WTC11 (cell line): Measurements from ENCODE around the gene RPL41. TPM values are rescaled to one million over a fixed set of nuclear protein-coding genes. Genes with fewer than 3 reads are reported as not detected.

Source experiments
- CBFB ChIP-seq: sonication (generic); formaldehyde crosslinking; IDR thresholded peaks from 2 replicates; pipeline ENCODE4 v1.8.1; 2022; ENCODE audit warnings: mild to moderate bottlenecking, low read depth, missing genetic modification reagents
- ESRRA ChIP-seq: sonication (generic); formaldehyde crosslinking; IDR thresholded peaks from 2 replicates; pipeline ENCODE4 v1.8.1; 2022; ENCODE audit warnings: mild to moderate bottlenecking, missing genetic modification reagents, borderline replicate concordance
- ETV6 ChIP-seq: sonication (generic); formaldehyde crosslinking; IDR thresholded peaks from 2 replicates; pipeline ENCODE4 v1.8.1; 2022; ENCODE audit warnings: mild to moderate bottlenecking, missing genetic modification reagents
- GTF2I ChIP-seq: fragments of 250-450 bp; sonication (Bioruptor Pico); conservative IDR thresholded peaks from 2 replicates; pipeline ENCODE4 v1.4.0; 2021; ENCODE audit warnings: mild to moderate bottlenecking
- HMGA2 ChIP-seq: fragments of 250-450 bp; sonication (Bioruptor Pico); IDR thresholded peaks from 2 replicates; pipeline ENCODE4 v1.4.0; 2021; ENCODE audit warnings: mild to moderate bottlenecking, moderate library complexity
- JAZF1 ChIP-seq: fragments of 250-450 bp; sonication (Bioruptor Pico); IDR thresholded peaks from 2 replicates; pipeline ENCODE4 v1.9.0; 2021; ENCODE audit warnings: moderate library complexity, mild to moderate bottlenecking, inconsistent platforms
- NR2C2 ChIP-seq: sonication (generic); formaldehyde crosslinking; IDR thresholded peaks from 2 replicates; pipeline ENCODE4 v1.8.0; 2022; ENCODE audit warnings: mild to moderate bottlenecking, missing genetic modification reagents
- RELA ChIP-seq: sonication (generic); formaldehyde crosslinking; IDR thresholded peaks from 2 replicates; pipeline ENCODE4 v1.8.1; 2022; ENCODE audit warnings: missing genetic modification reagents, mild to moderate bottlenecking, borderline replicate concordance
- TP53 ChIP-seq: sonication (generic); formaldehyde crosslinking; IDR thresholded peaks from 2 replicates; pipeline ENCODE4 v1.8.1; 2023; ENCODE audit warnings: mild to moderate bottlenecking, missing genetic modification reagents
- ZNF317 ChIP-seq: sonication (generic); formaldehyde crosslinking; IDR thresholded peaks from 2 replicates; pipeline ENCODE4 v1.8.1; 2023; ENCODE audit warnings: low read depth, mild to moderate bottlenecking, moderate library complexity, missing genetic modification reagents, borderline replicate concordance
- ZNF416 ChIP-seq: fragments of 250-450 bp; sonication (Bioruptor Pico); IDR thresholded peaks from 2 replicates; pipeline ENCODE4 v1.9.0; 2021; ENCODE audit warnings: mild to moderate bottlenecking, inconsistent platforms
- ZNF423 ChIP-seq: fragments of 250-450 bp; sonication (Bioruptor Pico); IDR thresholded peaks from 2 replicates; pipeline ENCODE4 v2.1.2; 2022; ENCODE audit warnings: mild to moderate bottlenecking, moderate library complexity
- total RNA-seq: library from RNA; stranded (reverse); gene quantifications from 3 replicates; pipeline ENCODE4 v1.2.3, GENCODE V29; 2021
- TF ChIP-seq, protein P1 (sequence below): fragments of 250-450 bp; sonication (Bioruptor Pico); IDR thresholded peaks from 2 replicates; pipeline ENCODE4 v1.9.0; 2021; ENCODE audit warnings: mild to moderate bottlenecking, borderline replicate concordance
- TF ChIP-seq, protein P2 (sequence below): fragments of 250-450 bp; sonication (Bioruptor Pico); IDR thresholded peaks from 2 replicates; pipeline ENCODE4 v1.9.0; 2021; ENCODE audit warnings: moderate library complexity, mild to moderate bottlenecking, inconsistent platforms, borderline replicate concordance
- TF ChIP-seq, protein P3 (sequence below): sonication (generic); formaldehyde crosslinking; IDR thresholded peaks from 2 replicates; pipeline ENCODE4 v1.8.1; 2023; ENCODE audit warnings: mild to moderate bottlenecking, missing genetic modification reagents, moderate library complexity
- TF ChIP-seq, protein P4 (sequence below): fragments of 250-450 bp; sonication (Bioruptor Pico); conservative IDR thresholded peaks from 2 replicates; pipeline ENCODE4 v1.9.0; 2021; ENCODE audit warnings: mild to moderate bottlenecking
- TF ChIP-seq, protein P5 (sequence below): sonication (generic); formaldehyde crosslinking; IDR thresholded peaks from 2 replicates; pipeline ENCODE4 v1.8.1; 2023; ENCODE audit warnings: mild to moderate bottlenecking, missing genetic modification reagents, borderline replicate concordance
- TF ChIP-seq, protein P6 (sequence below): sonication (generic); formaldehyde crosslinking; IDR thresholded peaks from 2 replicates; pipeline ENCODE4 v1.8.1; 2022; ENCODE audit warnings: low read depth, mild to moderate bottlenecking, moderate library complexity, missing genetic modification reagents, borderline replicate concordance
- TF ChIP-seq, protein P7 (sequence below): sonication (generic); formaldehyde crosslinking; IDR thresholded peaks from 2 replicates; pipeline ENCODE4 v1.8.0; 2023; ENCODE audit warnings: mild to moderate bottlenecking, missing genetic modification reagents
- TF ChIP-seq, protein P8 (sequence below): sonication (generic); formaldehyde crosslinking; IDR thresholded peaks from 2 replicates; pipeline ENCODE4 v1.8.1; 2022; ENCODE audit warnings: mild to moderate bottlenecking, missing genetic modification reagents, moderate library complexity, borderline replicate concordance

RPL41 gene
- total RNA-seq, 1 experiment from 2014 or later: 4,004 TPM

DNA sequence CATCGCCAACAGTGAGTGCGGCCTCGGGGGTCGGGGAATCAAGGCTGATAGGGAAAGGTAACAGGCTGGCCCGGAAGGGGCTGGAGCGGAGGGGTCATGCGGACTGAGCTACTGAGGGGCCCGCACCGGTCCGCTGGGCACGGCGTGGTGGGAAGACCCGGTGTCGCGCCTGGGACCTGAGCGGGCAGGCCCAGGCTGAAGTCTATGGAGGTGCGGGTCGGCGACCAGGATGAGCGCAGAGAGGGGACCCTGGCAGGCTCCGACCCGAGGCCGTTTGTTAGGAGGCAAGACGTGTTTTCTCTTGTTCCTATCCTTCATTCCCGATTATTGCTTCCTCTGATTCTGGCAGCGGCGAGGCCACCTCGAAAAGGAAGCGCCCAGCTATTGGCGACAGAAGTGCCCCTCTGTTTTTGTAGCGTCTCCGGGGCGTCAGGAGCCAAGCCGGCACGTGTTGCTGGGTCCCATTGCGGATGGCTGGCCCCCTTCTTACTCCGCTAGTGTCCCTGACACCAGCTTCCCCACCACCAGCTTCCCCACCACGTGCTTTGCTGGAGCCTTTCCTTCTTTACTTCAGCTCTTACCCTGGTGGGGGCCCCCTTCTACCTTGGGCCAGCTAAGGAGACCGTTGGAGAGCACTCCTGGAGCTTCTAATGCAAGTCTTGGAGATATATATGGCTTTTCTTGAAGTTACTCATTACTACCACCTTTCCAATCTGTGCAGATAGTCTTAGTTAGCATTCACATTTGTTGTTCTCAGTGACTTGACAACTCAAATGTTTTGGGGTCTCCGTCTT lies 11.4 kb upstream of the RPL41 start (continued):
- TF ChIP-seq, protein P1, sequence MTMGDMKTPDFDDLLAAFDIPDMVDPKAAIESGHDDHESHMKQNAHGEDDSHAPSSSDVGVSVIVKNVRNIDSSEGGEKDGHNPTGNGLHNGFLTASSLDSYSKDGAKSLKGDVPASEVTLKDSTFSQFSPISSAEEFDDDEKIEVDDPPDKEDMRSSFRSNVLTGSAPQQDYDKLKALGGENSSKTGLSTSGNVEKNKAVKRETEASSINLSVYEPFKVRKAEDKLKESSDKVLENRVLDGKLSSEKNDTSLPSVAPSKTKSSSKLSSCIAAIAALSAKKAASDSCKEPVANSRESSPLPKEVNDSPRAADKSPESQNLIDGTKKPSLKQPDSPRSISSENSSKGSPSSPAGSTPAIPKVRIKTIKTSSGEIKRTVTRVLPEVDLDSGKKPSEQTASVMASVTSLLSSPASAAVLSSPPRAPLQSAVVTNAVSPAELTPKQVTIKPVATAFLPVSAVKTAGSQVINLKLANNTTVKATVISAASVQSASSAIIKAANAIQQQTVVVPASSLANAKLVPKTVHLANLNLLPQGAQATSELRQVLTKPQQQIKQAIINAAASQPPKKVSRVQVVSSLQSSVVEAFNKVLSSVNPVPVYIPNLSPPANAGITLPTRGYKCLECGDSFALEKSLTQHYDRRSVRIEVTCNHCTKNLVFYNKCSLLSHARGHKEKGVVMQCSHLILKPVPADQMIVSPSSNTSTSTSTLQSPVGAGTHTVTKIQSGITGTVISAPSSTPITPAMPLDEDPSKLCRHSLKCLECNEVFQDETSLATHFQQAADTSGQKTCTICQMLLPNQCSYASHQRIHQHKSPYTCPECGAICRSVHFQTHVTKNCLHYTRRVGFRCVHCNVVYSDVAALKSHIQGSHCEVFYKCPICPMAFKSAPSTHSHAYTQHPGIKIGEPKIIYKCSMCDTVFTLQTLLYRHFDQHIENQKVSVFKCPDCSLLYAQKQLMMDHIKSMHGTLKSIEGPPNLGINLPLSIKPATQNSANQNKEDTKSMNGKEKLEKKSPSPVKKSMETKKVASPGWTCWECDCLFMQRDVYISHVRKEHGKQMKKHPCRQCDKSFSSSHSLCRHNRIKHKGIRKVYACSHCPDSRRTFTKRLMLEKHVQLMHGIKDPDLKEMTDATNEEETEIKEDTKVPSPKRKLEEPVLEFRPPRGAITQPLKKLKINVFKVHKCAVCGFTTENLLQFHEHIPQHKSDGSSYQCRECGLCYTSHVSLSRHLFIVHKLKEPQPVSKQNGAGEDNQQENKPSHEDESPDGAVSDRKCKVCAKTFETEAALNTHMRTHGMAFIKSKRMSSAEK (CRISPR knock-in tag): no peak
- TF ChIP-seq, protein P2, sequence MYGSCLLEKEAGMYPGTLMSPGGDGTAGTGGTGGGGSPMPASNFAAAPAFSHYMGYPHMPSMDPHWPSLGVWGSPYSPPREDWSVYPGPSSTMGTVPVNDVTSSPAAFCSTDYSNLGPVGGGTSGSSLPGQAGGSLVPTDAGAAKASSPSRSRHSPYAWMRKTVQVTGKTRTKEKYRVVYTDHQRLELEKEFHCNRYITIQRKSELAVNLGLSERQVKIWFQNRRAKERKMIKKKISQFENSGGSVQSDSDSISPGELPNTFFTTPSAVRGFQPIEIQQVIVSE (CRISPR knock-in tag): no peak
- TF ChIP-seq NR2C2 (CRISPR knock-in tag): no peak
- TF ChIP-seq, protein P3, sequence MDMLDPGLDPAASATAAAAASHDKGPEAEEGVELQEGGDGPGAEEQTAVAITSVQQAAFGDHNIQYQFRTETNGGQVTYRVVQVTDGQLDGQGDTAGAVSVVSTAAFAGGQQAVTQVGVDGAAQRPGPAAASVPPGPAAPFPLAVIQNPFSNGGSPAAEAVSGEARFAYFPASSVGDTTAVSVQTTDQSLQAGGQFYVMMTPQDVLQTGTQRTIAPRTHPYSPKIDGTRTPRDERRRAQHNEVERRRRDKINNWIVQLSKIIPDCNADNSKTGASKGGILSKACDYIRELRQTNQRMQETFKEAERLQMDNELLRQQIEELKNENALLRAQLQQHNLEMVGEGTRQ: 0 out of 2 replicates have a peak, but pooled peaks have one; percentile 22
- TF ChIP-seq, protein P4, sequence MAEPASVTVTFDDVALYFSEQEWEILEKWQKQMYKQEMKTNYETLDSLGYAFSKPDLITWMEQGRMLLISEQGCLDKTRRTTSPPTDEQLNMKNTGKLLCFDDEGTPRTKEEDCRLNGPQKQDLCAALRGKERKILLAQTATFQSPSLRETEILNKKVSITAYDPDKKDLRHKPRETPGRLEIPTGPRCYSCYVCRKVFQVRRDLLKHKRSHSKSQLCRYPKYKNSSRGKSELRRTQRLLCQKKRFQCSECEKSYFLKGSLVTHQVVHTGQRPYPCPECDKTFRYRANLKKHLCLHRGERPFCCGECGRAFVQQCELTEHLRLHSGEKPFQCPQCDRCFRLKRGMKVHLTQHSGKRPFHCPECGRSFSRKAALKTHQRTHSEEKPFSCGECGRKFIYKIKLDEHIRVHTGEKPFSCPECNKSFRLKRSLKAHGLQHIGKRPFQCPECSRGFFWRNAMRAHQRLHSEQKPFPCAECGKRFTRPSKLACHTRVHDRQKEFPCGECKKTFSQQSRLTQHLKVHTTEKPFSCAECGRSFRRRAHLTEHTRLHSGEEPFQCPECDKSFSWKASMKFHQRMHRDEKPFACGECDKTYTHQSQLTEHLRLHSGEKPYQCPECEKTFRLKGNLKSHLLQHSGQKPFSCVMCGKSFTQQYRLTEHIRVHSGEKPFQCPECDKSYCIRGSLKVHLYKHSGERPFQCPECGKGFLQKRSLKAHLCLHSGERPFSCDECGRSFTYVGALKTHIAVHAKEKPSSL: no peak
- TF ChIP-seq CBFB (CRISPR knock-in tag): no peak
- no peak for TF ChIP-seq ZNF416
- TF ChIP-seq, protein P5, sequence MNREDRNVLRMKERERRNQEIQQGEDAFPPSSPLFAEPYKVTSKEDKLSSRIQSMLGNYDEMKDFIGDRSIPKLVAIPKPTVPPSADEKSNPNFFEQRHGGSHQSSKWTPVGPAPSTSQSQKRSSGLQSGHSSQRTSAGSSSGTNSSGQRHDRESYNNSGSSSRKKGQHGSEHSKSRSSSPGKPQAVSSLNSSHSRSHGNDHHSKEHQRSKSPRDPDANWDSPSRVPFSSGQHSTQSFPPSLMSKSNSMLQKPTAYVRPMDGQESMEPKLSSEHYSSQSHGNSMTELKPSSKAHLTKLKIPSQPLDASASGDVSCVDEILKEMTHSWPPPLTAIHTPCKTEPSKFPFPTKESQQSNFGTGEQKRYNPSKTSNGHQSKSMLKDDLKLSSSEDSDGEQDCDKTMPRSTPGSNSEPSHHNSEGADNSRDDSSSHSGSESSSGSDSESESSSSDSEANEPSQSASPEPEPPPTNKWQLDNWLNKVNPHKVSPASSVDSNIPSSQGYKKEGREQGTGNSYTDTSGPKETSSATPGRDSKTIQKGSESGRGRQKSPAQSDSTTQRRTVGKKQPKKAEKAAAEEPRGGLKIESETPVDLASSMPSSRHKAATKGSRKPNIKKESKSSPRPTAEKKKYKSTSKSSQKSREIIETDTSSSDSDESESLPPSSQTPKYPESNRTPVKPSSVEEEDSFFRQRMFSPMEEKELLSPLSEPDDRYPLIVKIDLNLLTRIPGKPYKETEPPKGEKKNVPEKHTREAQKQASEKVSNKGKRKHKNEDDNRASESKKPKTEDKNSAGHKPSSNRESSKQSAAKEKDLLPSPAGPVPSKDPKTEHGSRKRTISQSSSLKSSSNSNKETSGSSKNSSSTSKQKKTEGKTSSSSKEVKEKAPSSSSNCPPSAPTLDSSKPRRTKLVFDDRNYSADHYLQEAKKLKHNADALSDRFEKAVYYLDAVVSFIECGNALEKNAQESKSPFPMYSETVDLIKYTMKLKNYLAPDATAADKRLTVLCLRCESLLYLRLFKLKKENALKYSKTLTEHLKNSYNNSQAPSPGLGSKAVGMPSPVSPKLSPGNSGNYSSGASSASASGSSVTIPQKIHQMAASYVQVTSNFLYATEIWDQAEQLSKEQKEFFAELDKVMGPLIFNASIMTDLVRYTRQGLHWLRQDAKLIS (CRISPR knock-in tag): no peak
- no peak for TF ChIP-seq ESRRA (CRISPR knock-in tag)
- TF ChIP-seq GTF2I (CRISPR knock-in tag): no peak
- no peak for TF ChIP-seq ETV6 (CRISPR knock-in tag)
- no peak for TF ChIP-seq ZNF317 (CRISPR knock-in tag)
- no peak for TF ChIP-seq ZNF423
- TF ChIP-seq, protein P6, sequence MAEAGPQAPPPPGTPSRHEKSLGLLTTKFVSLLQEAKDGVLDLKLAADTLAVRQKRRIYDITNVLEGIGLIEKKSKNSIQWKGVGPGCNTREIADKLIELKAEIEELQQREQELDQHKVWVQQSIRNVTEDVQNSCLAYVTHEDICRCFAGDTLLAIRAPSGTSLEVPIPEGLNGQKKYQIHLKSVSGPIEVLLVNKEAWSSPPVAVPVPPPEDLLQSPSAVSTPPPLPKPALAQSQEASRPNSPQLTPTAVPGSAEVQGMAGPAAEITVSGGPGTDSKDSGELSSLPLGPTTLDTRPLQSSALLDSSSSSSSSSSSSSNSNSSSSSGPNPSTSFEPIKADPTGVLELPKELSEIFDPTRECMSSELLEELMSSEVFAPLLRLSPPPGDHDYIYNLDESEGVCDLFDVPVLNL (CRISPR knock-in tag): 0 out of 2 replicates have a peak, but pooled peaks have one; percentile 5
- 0 out of 2 replicates have a peak, but pooled peaks have one; percentile 15 for TF ChIP-seq TP53
- TF ChIP-seq RELA (CRISPR knock-in tag): no peak
- TF ChIP-seq, protein P7, sequence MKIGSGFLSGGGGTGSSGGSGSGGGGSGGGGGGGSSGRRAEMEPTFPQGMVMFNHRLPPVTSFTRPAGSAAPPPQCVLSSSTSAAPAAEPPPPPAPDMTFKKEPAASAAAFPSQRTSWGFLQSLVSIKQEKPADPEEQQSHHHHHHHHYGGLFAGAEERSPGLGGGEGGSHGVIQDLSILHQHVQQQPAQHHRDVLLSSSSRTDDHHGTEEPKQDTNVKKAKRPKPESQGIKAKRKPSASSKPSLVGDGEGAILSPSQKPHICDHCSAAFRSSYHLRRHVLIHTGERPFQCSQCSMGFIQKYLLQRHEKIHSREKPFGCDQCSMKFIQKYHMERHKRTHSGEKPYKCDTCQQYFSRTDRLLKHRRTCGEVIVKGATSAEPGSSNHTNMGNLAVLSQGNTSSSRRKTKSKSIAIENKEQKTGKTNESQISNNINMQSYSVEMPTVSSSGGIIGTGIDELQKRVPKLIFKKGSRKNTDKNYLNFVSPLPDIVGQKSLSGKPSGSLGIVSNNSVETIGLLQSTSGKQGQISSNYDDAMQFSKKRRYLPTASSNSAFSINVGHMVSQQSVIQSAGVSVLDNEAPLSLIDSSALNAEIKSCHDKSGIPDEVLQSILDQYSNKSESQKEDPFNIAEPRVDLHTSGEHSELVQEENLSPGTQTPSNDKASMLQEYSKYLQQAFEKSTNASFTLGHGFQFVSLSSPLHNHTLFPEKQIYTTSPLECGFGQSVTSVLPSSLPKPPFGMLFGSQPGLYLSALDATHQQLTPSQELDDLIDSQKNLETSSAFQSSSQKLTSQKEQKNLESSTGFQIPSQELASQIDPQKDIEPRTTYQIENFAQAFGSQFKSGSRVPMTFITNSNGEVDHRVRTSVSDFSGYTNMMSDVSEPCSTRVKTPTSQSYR (CRISPR knock-in tag): no peak
- no peak for TF ChIP-seq HMGA2 (CRISPR knock-in tag)
- TF ChIP-seq, protein P8, sequence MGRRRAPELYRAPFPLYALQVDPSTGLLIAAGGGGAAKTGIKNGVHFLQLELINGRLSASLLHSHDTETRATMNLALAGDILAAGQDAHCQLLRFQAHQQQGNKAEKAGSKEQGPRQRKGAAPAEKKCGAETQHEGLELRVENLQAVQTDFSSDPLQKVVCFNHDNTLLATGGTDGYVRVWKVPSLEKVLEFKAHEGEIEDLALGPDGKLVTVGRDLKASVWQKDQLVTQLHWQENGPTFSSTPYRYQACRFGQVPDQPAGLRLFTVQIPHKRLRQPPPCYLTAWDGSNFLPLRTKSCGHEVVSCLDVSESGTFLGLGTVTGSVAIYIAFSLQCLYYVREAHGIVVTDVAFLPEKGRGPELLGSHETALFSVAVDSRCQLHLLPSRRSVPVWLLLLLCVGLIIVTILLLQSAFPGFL: no peak
- no peak for TF ChIP-seq JAZF1 (CRISPR knock-in tag)
